Neural cell (in vitro differentiated cells): ENCODE results near the gene P2RX6.

Source experiments
- CTCF ChIP-seq: fragments of 450-650 bp; IDR thresholded peaks from 2 replicates; pipeline ENCODE4 v1.5.1; 2014; ENCODE audit warnings: antibody characterized with exemption, mild to moderate bottlenecking, moderate library complexity; ENCODE audit not compliant: poor library complexity, severe bottlenecking
- POLR2AphosphoS5 ChIP-seq: IDR thresholded peaks from 2 replicates; pipeline ENCODE4 v1.6.1; 2012
- REST ChIP-seq: IDR thresholded peaks from 2 replicates; pipeline ENCODE4 v1.6.1; 2012; ENCODE audit warnings: borderline replicate concordance
- SMC3 ChIP-seq: fragments of 450-650 bp; conservative IDR thresholded peaks from 2 replicates; pipeline ENCODE4 v1.6.1; 2014; ENCODE audit warnings: antibody characterized with exemption, mild to moderate bottlenecking, moderate library complexity; ENCODE audit not compliant: poor library complexity

- no peak for TF ChIP-seq CTCF
- no peak for TF ChIP-seq SMC3
- TF ChIP-seq REST: no peak
- TF ChIP-seq POLR2AphosphoS5: no peak
Measured at GRCh38 chr22:21069375-21069774, 54.4 kb downstream of the P2RX6 start.
